UCSD-AML1 (cell line): Measurements from ENCODE around the gene GLS.
A peak's percentile ranks its signal among the peaks of the same experiment; 100 is the strongest.
"Not testable (repeated sequence)": the region's sequence is repeated elsewhere in the genome, so short reads cannot be mapped to it uniquely, and the experiment has no call there.

Source experiments
- DNase-seq: peaks from one replicate; lab custom pipeline; 2025; ENCODE audit not compliant: unreplicated experiment; lab: John Stamatoyannopoulos, UW

The GLS gene

GRCh38 chr2:190855245-190855644 lies 25.4 kb upstream of the GLS start:
- DNase-seq, result no peak

GRCh38 chr2:190856985-190857384 lies 23.6 kb upstream of the GLS start:
- no peak for DNase-seq

GRCh38 chr2:190858817-190859216 lies 21.8 kb upstream of the GLS start:
- DNase-seq, result no peak

- no peak for DNase-seq
Measured at GRCh38 chr2:190859347-190860297, 21.0 kb upstream of the GLS start.

GRCh38 chr2:190860985-190861680 lies 19.5 kb upstream of the GLS start:
- no peak for DNase-seq

- DNase-seq, result not testable (repeated sequence)
Measured at GRCh38 chr2:190862128-190862527, 18.5 kb upstream of the GLS start.

GRCh38 chr2:190862571-190862991 lies 18.0 kb upstream of the GLS start:
- no peak for DNase-seq

GRCh38 chr2:190863946-190864345 lies 16.7 kb upstream of the GLS start:
- DNase-seq, result no peak

GRCh38 chr2:190864375-190864774 lies 16.2 kb upstream of the GLS start:
- no peak for DNase-seq

- DNase-seq, result no peak
Measured at GRCh38 chr2:190867212-190867611, 13.4 kb upstream of the GLS start.

- DNase-seq, result no peak
Measured at GRCh38 chr2:190867832-190868231, 12.8 kb upstream of the GLS start.

GRCh38 chr2:190869721-190870120 lies 10.9 kb upstream of the GLS start:
- no peak for DNase-seq

GRCh38 chr2:190873451-190873850 lies 7.2 kb upstream of the GLS start:
- not testable (repeated sequence) for DNase-seq

- peak; percentile 12 for DNase-seq
Measured at GRCh38 chr2:190875891-190876290, 4.7 kb upstream of the GLS start.

GRCh38 chr2:190876631-190877030 lies 4.0 kb upstream of the GLS start:
- DNase-seq, result no peak

GRCh38 chr2:190877436-190877835 lies 3.2 kb upstream of the GLS start:
- DNase-seq, result no peak

- DNase-seq, result peak; percentile 11
Measured at GRCh38 chr2:190879474-190880377, 895 bp upstream of the GLS start.

- DNase-seq, result no peak
Measured at GRCh38 chr2:190881084-190881597, 520 bp downstream of the GLS start.

GRCh38 chr2:190881598-190882410 lies 1.2 kb downstream of the GLS start:
- DNase-seq, result peak; percentile 82

- no peak for DNase-seq
Measured at GRCh38 chr2:190882411-190882766, 1.8 kb downstream of the GLS start.
